ENCODE results near the gene ZCCHC12.

DNA sequence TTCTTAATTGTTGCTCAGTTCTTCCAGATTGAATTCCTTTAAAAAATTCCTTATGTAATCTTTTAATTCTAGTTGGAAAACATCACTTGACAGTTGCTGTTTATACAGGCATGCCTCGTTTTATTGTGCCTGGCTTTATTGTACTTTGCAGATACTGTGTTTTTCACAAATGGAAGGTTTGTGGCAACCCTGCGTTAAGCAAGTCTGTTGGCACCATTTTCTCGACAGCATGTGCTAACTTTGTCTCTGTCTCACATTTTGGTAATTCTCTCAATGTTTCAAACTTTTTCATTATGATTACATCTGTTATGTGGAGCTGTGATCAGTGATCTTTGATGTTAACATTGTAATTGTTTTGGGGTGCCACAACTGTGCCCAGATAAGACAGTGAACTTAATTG is 33.4 kb downstream of the ZCCHC12 start:
- TF ChIP-seq, protein P1, sequence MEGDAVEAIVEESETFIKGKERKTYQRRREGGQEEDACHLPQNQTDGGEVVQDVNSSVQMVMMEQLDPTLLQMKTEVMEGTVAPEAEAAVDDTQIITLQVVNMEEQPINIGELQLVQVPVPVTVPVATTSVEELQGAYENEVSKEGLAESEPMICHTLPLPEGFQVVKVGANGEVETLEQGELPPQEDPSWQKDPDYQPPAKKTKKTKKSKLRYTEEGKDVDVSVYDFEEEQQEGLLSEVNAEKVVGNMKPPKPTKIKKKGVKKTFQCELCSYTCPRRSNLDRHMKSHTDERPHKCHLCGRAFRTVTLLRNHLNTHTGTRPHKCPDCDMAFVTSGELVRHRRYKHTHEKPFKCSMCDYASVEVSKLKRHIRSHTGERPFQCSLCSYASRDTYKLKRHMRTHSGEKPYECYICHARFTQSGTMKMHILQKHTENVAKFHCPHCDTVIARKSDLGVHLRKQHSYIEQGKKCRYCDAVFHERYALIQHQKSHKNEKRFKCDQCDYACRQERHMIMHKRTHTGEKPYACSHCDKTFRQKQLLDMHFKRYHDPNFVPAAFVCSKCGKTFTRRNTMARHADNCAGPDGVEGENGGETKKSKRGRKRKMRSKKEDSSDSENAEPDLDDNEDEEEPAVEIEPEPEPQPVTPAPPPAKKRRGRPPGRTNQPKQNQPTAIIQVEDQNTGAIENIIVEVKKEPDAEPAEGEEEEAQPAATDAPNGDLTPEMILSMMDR (IDR thresholded peaks at IDR 0.05), result no peak
- TF ChIP-seq POLR2A (IDR thresholded peaks at IDR 0.05), result no peak
